Activated B cell treated with CpG ODN at 0.5 μM for 24 hours (primary cell): Measurements from ENCODE around the gene PAEP. TPM values are rescaled to one million over a fixed set of nuclear protein-coding genes. Genes with fewer than 3 reads are reported as not detected.

Source experiments
- ATAC-seq: fragments of 200-7000 bp; cut with Tn5 transposase; one replicate; pipeline ENCODE4 v1.10.0; 2021; ENCODE audit warnings: low read depth, mild to moderate bottlenecking, moderate library complexity
- CTCF ChIA-PET: fragments of 350-600 bp; sonication (Branson Sonifier 250); formaldehyde crosslinking; loops from one replicate; lab custom pipeline; 2021; ENCODE audit warnings: antibody characterized with exemption; lab: Charles Lee
- POLR2A ChIA-PET: fragments of 350-600 bp; sonication (Branson Sonifier 250); formaldehyde crosslinking; loops from one replicate; lab custom pipeline; 2021; ENCODE audit warnings: antibody characterized with exemption; lab: Charles Lee
- DNase-seq: peaks from one replicate; pipeline ENCODE4 v3.0.0; 2022
- H3K27ac Mint-ChIP-seq: one replicate; pipeline ENCODE4 v1.8.0; 2020; ENCODE audit warnings: mixed read lengths
- H3K27me3 Mint-ChIP-seq: one replicate; pipeline ENCODE4 v1.8.0; 2021; ENCODE audit warnings: mixed read lengths
- H3K36me3 Mint-ChIP-seq: one replicate; pipeline ENCODE4 v1.8.0; 2021; ENCODE audit warnings: low read depth, mixed read lengths
- H3K4me1 Mint-ChIP-seq: one replicate; pipeline ENCODE4 v1.8.0; 2021; ENCODE audit warnings: mixed read lengths
- H3K4me3 Mint-ChIP-seq: one replicate; pipeline ENCODE4 v1.8.0; 2020; ENCODE audit warnings: mild to moderate bottlenecking, mixed read lengths
- H3K9me3 Mint-ChIP-seq: one replicate; pipeline ENCODE4 v1.8.0; 2020; ENCODE audit warnings: mixed read lengths
- intact Hi-C: fragments of 100-400 bp; cut with micrococcal nuclease; formaldehyde crosslinking; loops from one replicate; pipeline ENCODE4 v1.15.1; 2024
- total RNA-seq: library from RNA; stranded (reverse); gene quantifications from 2 replicates; pipeline ENCODE4 v1.2.3, GENCODE V29; 2022
- TF ChIP-seq, protein P1 (sequence below): fragments of 200-600 bp; IDR thresholded peaks from one replicate; pipeline ENCODE4 v1.8.0; 2022; ENCODE audit warnings: antibody characterized with exemption, mild to moderate bottlenecking

PAEP gene
- total RNA-seq, 1 donor from 2014 or later, result not detected

DNA sequence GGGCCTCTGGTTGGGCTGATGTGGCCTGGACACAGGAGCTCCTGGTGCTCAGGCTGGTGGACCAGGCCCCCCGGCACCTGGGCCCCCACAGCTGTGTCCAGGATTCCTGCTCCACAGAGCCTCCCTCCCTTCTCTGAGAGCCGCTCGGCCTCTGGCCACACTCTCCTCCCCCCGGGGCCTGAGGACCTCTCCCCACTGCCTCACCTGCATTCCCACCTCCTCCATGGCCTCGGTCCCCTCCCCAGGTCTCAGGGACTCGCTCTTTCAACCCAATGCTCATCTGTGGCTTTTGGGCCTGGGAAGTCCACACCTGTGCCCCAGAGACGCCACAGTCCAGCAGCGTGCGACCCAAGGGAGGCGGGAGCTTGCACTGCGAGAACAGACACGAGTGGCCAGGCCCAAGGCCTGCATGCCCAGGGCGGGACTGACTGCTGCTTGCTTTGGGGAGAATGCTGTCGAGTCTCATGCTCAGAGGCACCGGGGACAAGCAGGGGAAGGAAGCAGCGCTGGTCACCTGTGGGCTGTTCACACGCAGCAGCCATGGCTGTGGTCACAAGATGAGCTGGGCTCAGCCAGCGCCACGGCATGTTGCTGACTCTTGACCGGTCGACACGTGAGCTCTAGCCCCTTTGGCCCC, 14.6 kb downstream of the PAEP start:
- intact Hi-C loops, result no loop called here
- no peaks in the 10 kb centered on the region for H3K27me3 Mint-ChIP-seq
- no peaks in the 10 kb centered on the region for H3K36me3 Mint-ChIP-seq
- ATAC-seq (no peak), DNase-seq (no peak)
- CTCF ChIA-PET, result no interaction called here
- H3K4me1 Mint-ChIP-seq, result no peaks in the 10 kb centered on the region
- POLR2A ChIA-PET, result no interaction called here
- no peaks in the 10 kb centered on the region for H3K9me3 Mint-ChIP-seq
- no peak overlapping the region for H3K4me3 Mint-ChIP-seq
- TF ChIP-seq, protein P1, sequence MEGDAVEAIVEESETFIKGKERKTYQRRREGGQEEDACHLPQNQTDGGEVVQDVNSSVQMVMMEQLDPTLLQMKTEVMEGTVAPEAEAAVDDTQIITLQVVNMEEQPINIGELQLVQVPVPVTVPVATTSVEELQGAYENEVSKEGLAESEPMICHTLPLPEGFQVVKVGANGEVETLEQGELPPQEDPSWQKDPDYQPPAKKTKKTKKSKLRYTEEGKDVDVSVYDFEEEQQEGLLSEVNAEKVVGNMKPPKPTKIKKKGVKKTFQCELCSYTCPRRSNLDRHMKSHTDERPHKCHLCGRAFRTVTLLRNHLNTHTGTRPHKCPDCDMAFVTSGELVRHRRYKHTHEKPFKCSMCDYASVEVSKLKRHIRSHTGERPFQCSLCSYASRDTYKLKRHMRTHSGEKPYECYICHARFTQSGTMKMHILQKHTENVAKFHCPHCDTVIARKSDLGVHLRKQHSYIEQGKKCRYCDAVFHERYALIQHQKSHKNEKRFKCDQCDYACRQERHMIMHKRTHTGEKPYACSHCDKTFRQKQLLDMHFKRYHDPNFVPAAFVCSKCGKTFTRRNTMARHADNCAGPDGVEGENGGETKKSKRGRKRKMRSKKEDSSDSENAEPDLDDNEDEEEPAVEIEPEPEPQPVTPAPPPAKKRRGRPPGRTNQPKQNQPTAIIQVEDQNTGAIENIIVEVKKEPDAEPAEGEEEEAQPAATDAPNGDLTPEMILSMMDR, result no peak
- no peak overlapping the region for H3K27ac Mint-ChIP-seq

DNA sequence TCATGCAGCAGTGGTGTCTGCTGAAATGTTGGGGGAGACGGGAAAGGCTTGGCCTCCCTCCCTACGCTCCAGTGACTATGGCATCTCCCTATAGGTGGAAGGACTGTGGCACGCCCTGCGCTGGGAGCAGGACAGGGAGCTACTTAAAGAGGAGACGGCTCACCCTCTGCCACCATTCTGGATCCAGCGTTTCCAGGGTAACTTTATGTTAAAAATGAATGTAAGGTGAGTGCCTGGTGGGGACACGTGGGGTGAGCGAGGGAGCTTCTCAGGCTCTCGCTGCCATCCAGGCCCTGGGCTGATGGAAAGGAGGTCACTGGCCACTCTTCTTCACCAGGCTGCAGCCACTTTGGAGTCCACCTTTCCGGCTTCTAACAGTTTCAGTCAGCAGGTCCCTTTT, 15.7 kb downstream of the PAEP start:
- H3K9me3 Mint-ChIP-seq, result no peaks in the 10 kb centered on the region
- POLR2A ChIA-PET, result no interaction called here
- TF ChIP-seq, protein P1, result no peak
- DNase-seq (no peak), ATAC-seq (no peak)
- H3K4me3 Mint-ChIP-seq, result no peak overlapping the region
- CTCF ChIA-PET, result no interaction called here
- no peak overlapping the region for H3K27ac Mint-ChIP-seq
- H3K27me3 Mint-ChIP-seq, result peaks cover 5% of the 10 kb centered on the region
- intact Hi-C loops, result no loop called here
- no peaks in the 10 kb centered on the region for H3K36me3 Mint-ChIP-seq
- no peaks in the 10 kb centered on the region for H3K4me1 Mint-ChIP-seq

DNA sequence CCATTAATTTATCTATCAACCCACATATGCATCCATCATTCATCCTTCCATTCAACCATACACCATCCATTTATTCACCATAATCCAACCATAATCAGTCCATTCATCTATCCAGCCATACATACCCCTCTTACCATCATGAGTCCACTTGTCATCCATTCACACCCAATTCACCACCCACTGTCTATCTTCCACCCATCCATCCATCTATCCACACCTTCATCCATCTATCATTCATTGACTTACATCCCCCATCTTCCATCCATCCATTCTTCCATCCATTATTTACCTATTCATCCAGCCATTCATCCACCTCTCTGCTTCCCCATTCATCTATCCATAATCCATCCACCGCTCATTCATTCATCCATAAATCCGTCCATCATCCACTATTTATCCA, 17.8 kb downstream of the PAEP start:
- CTCF ChIA-PET, result no interaction called here
- Mint-ChIP-seq H3K9me3 (no peaks in the 10 kb centered on the region), H3K36me3 (no peaks in the 10 kb centered on the region), H3K27ac (no peak overlapping the region), H3K27me3 (peaks cover 5% of the 10 kb centered on the region), H3K4me1 (no peaks in the 10 kb centered on the region), H3K4me3 (no peak overlapping the region)
- TF ChIP-seq, protein P1, result no peak
- DNase-seq, result no peak
- POLR2A ChIA-PET, result no interaction called here
- intact Hi-C loops, result no loop called here
- no peak for ATAC-seq

DNA sequence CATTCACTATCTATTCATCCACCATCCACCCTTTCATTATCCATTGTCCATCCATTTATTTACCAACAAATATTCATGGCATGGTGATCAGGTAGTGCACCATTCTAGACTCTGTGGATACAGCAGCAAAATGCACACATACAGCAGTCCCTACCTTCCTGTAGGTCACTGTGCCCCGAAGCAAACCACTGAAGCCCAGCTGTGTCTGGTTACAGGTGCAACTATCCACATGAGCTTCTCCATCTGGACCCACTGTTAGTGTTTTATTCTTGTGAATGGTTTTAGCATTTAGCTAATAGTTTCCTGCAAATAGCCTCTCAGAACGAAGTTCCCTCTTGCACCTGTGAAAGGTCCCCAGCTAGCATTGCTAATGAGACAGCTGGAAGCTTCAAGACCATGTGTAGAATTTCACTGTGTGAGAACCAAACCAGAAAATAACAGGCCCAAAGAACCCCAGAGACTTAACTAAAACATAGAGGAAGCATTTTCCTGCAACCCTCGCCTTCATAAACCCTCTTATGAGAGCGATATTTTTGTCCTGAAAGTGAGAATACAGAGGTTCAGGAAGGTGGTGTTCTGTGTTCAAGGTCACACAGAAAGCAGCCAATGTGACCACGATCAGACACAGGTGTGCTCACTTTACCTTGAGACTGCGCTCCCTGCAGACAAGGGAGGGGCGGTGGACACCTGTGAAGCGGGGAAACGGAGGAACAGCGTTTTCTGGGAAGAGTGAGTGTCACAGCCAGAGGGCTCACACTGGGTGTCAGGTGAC, 18.5 kb downstream of the PAEP start:
- Mint-ChIP-seq H3K9me3 (no peaks in the 10 kb centered on the region), H3K36me3 (no peaks in the 10 kb centered on the region), H3K27ac (no peak overlapping the region), H3K4me1 (no peaks in the 10 kb centered on the region), H3K27me3 (peaks cover 5% of the 10 kb centered on the region), H3K4me3 (no peak overlapping the region)
- no peak for ATAC-seq
- TF ChIP-seq, protein P1, result no peak
- intact Hi-C loops, result no loop called here
- DNase-seq, result no peak
- ChIA-PET POLR2A (no interaction called here), CTCF (no interaction called here)

DNA sequence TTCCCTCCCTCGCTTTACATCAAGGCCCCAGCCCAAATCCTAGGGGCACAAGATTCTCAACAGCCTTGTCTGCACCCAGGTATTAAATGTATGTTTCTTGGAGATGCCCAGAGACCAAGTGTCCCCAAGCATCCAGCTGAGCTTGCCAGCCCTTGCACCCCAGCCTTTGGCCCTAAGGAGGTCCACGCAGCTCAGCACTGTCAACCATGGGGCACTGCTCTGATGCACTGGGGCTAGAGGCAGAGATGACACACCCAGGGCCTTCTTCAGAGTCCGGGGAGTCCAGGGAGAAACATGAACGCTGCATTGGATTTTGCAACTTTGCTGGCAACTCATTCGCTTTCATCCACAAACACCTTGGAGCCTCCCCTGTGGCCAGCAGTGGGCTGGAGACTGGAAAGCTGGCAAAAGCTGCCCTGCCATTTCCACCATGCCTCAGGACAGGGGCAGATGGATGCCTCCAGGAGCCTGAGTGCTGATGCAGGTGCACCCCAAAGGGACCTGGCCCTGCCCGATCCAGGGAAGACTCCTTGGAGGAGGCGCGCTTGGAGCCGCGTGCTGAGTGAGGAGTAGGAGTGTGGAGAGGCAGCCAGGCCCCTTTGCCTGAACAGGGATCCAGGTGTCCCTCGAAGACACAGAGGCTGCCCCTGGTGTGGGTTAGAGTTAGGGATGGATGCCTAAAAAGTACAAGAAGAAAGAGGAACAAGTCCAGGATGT, 19.3 kb downstream of the PAEP start:
- CTCF ChIA-PET, result no interaction called here

More for the DNA sequence above, 19.3 kb downstream of the PAEP start:
- Mint-ChIP-seq H3K27ac (no peak overlapping the region), H3K4me1 (no peaks in the 10 kb centered on the region), H3K27me3 (peaks cover 5% of the 10 kb centered on the region), H3K4me3 (no peak overlapping the region), H3K36me3 (no peaks in the 10 kb centered on the region), H3K9me3 (no peaks in the 10 kb centered on the region)
- ATAC-seq (no peak), DNase-seq (no peak)
- intact Hi-C loops, result no loop called here
- POLR2A ChIA-PET, result no interaction called here
- TF ChIP-seq, protein P1, result no peak
